K562 (cell line): ENCODE results near the gene NUP85. TPM values are rescaled to one million over a fixed set of nuclear protein-coding genes. Genes with fewer than 3 reads are reported as not detected.

Experiments
- FOXJ3 ChIP-seq: sonication (generic); formaldehyde crosslinking; IDR thresholded peaks from 2 replicates; pipeline ENCODE4 v1.4.0; 2020; ENCODE audit warnings: mild to moderate bottlenecking, missing genetic modification reagents
- KLF13 ChIP-seq: fragments of 450-650 bp; IDR thresholded peaks from 2 replicates; pipeline ENCODE4 v1.6.1; 2016; ENCODE audit warnings: missing genetic modification characterization, low read depth, mild to moderate bottlenecking, missing compliant biosample characterization, moderate library complexity, borderline replicate concordance
- MXI1 ChIP-seq: IDR thresholded peaks from 2 replicates; pipeline ENCODE4 v1.6.1; 2011; ENCODE audit warnings: low read depth, mild to moderate bottlenecking, improper control_type of control experiment, low read length
- SPI1 ChIP-seq: IDR thresholded peaks from 2 replicates; pipeline ENCODE4 v1.6.1; 2011; ENCODE audit warnings: low read depth, low read length, control low read depth, borderline replicate concordance
- XRCC5 ChIP-seq: fragments of 200-400 bp; formaldehyde crosslinking; IDR thresholded peaks from 2 replicates; pipeline ENCODE4 v1.6.1; 2017; ENCODE audit warnings: low read depth, mild to moderate bottlenecking, low read length
- ZFPM2 ChIP-seq: fragments of 250-450 bp; sonication (Bioruptor Pico); IDR thresholded peaks from 2 replicates; pipeline ENCODE4 v1.5.1; 2022; ENCODE audit warnings: mild to moderate bottlenecking
- ZNF311 ChIP-seq: fragments of 250-450 bp; sonication (Bioruptor Pico); IDR thresholded peaks from 2 replicates; pipeline ENCODE4 v1.4.0; 2020; ENCODE audit warnings: mild to moderate bottlenecking, moderate library complexity
- ZNF695 ChIP-seq: fragments of 450-650 bp; formaldehyde crosslinking; IDR thresholded peaks from 2 replicates; pipeline ENCODE4 v1.4.0; 2020; ENCODE audit warnings: mild to moderate bottlenecking, moderate library complexity
- polyA plus RNA-seq, 8 experiments: library from polyadenylated mRNA; depleted of rRNA in 4 of 8; stranded (reverse) in 5 of 8; unstranded in 3 of 8; fragments of >200 nt; fragmentation: Nextera tagmentation in 2 of 8; fragmentation: Illumina TruSeq in 1 of 8; extraction: Ambion mirVana in 2 of 8; extraction: Trizol in 1 of 8; gene quantifications; 2 replicates each; pipeline versions ENCODE4 v1.2.1 to v1.2.3, GENCODE V29; 2011 to 2014; ENCODE audit warnings: inconsistent platforms in 1 of 8, missing spikeins in 1 of 8
- total RNA-seq, 7 experiments: library from RNA; depleted of rRNA in 6 of 7; stranded (reverse); fragments of >200 nt in 6 of 7; fragmentation: Illumina TruSeq in 2 of 7; extraction: Trizol in 2 of 7; gene quantifications; 2 replicates each; pipeline versions ENCODE4 v1.2.1 to v1.2.3, GENCODE V29; 2011 to 2021; ENCODE audit warnings: low replicate concordance in 1 of 7
- TF ChIP-seq, protein P1 (sequence below): fragments of 250-450 bp; sonication (Bioruptor Pico); IDR thresholded peaks from 2 replicates; pipeline ENCODE4 v1.8.0; 2022; ENCODE audit warnings: inconsistent platforms
- TF ChIP-seq, protein P2 (sequence below), 2 experiments: fragments of 200-800 bp in 1 of 2; sonication (Bioruptor generic) in 1 of 2; sonication (generic) in 1 of 2; formaldehyde crosslinking in 1 of 2; IDR thresholded peaks in 1 of 2; conservative IDR thresholded peaks in 1 of 2; 2 replicates each; pipeline versions ENCODE4 v1.5.0 to v1.6.1; 2016 to 2020; ENCODE audit warnings: missing compliant biosample characterization in 1 of 2, missing genetic modification characterization in 1 of 2, missing genetic modification reagents in 1 of 2
- TF ChIP-seq, protein P3 (sequence below): IDR thresholded peaks from 2 replicates; pipeline ENCODE4 v1.6.1; 2016; ENCODE audit warnings: missing genetic modification characterization, missing compliant biosample characterization

NUP85 gene
- total and polyA plus RNA-seq, 9 of the 15 experiments (the other 6 are each of a cell fraction or from before 2014, with no cell fraction given): 50.2 to 177 (median 110) TPM

DNA sequence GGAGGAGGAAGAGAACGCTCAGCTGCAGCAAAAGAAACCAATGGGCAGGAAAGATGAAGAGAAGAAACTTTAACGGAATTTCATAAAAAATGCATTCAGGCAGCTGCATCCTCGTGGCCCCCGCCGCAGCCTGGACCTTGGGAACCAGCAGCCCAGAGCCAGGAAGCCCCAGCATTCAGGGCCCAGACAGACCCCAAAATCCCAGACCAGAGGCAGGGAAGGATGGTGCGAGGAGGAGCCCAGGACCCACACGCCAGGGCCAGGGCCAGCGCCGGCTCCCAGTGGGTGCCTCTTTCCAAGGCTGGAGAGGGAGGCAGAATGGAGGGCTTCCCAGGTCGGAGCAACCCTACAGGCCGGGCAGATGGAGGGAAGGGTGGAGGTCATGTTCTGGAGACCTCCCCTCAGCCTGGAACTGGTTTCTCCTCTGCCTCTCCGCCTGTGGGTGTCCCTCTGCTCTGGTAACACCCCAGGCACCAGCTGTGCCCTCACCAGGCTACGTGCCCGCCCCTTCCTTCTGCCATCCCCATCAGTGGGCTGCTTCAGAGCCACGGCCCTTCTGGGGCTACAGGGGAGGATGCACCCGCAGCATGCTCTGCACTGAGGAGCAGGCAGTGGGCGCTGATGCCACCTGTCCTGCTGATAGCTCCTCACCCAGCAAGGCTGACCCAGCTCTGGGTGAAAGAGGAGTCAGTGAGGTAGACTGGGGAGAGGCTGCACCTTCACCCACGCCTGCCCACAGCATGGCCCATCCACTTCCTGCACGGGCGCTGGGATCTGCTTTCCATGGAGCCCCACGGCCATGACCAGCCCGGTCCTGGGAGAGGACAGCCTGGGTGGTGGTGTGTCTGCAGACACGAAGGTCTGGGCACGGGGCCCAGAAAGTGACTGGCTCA, 66.7 kb downstream of the NUP85 start (continued):
- TF ChIP-seq, protein P1, sequence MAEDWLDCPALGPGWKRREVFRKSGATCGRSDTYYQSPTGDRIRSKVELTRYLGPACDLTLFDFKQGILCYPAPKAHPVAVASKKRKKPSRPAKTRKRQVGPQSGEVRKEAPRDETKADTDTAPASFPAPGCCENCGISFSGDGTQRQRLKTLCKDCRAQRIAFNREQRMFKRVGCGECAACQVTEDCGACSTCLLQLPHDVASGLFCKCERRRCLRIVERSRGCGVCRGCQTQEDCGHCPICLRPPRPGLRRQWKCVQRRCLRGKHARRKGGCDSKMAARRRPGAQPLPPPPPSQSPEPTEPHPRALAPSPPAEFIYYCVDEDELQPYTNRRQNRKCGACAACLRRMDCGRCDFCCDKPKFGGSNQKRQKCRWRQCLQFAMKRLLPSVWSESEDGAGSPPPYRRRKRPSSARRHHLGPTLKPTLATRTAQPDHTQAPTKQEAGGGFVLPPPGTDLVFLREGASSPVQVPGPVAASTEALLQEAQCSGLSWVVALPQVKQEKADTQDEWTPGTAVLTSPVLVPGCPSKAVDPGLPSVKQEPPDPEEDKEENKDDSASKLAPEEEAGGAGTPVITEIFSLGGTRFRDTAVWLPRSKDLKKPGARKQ: no peak
- TF ChIP-seq ZNF695 (CRISPR knock-in tag) (no peak), FOXJ3 (CRISPR knock-in tag) (no peak), ZNF311 (CRISPR knock-in tag) (0 out of 2 replicates have a peak, but pooled peaks have one; percentile 21), SPI1 (no peak), MXI1 (no peak), KLF13 (no peak), XRCC5 (peak; percentile 24; the same call in 1 of the 2 replicates), ZFPM2 (no peak)
- TF ChIP-seq, protein P2, sequence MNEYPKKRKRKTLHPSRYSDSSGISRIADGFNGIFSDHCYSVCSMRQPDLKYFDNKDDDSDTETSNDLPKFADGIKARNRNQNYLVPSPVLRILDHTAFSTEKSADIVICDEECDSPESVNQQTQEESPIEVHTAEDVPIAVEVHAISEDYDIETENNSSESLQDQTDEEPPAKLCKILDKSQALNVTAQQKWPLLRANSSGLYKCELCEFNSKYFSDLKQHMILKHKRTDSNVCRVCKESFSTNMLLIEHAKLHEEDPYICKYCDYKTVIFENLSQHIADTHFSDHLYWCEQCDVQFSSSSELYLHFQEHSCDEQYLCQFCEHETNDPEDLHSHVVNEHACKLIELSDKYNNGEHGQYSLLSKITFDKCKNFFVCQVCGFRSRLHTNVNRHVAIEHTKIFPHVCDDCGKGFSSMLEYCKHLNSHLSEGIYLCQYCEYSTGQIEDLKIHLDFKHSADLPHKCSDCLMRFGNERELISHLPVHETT (CRISPR knock-in tag; conservative IDR thresholded peaks at IDR 0.05 in 1 of 2, IDR thresholded peaks at IDR 0.05 in 1 of 2): 0 out of 4 replicates have a peak, but pooled peaks of 1 of the 2 experiments have one; percentile 43
- TF ChIP-seq, protein P3, sequence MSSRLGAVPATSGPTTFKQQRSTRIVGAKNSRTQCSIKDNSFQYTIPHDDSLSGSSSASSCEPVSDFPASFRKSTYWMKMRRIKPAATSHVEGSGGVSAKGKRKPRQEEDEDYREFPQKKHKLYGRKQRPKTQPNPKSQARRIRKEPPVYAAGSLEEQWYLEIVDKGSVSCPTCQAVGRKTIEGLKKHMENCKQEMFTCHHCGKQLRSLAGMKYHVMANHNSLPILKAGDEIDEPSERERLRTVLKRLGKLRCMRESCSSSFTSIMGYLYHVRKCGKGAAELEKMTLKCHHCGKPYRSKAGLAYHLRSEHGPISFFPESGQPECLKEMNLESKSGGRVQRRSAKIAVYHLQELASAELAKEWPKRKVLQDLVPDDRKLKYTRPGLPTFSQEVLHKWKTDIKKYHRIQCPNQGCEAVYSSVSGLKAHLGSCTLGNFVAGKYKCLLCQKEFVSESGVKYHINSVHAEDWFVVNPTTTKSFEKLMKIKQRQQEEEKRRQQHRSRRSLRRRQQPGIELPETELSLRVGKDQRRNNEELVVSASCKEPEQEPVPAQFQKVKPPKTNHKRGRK (tag): no peak
